Measurements from ENCODE around the gene EIF4ENIF1. TPM values are rescaled to one million over a fixed set of nuclear protein-coding genes. Genes with fewer than 3 reads are reported as not detected.
A peak's percentile ranks its signal among the peaks of the same experiment; 100 is the strongest.

The EIF4ENIF1 gene
- total RNA-seq, 6 experiments from 2014 or later = 4.2 to 11.9 (median 8.3) TPM

DNA sequence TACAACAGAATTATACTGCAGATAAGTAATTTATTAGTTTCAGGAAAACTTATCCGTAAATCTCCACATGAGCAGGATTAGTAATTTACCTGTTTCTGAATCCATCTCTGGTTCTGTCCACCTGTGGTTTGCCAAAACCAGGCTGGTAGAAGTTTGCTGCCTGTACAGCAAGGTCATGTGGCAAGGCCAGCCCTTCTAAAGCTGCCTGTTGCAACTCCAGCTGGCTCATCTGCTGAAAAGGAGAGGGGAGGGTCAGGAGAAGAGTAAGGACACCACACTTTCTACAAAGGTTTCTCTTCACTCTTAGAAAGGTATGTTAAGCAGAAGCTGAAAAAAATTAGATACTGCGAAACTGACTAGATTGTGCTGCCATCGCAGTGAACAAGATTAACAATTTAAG, 42.3 kb downstream of the EIF4ENIF1 start:
- TF ChIP-seq POLR2A (IDR thresholded peaks at IDR 0.05) = no peak
- TF ChIP-seq, protein P1, sequence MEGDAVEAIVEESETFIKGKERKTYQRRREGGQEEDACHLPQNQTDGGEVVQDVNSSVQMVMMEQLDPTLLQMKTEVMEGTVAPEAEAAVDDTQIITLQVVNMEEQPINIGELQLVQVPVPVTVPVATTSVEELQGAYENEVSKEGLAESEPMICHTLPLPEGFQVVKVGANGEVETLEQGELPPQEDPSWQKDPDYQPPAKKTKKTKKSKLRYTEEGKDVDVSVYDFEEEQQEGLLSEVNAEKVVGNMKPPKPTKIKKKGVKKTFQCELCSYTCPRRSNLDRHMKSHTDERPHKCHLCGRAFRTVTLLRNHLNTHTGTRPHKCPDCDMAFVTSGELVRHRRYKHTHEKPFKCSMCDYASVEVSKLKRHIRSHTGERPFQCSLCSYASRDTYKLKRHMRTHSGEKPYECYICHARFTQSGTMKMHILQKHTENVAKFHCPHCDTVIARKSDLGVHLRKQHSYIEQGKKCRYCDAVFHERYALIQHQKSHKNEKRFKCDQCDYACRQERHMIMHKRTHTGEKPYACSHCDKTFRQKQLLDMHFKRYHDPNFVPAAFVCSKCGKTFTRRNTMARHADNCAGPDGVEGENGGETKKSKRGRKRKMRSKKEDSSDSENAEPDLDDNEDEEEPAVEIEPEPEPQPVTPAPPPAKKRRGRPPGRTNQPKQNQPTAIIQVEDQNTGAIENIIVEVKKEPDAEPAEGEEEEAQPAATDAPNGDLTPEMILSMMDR (IDR thresholded peaks at IDR 0.05) = no peak
- H3K27me3 ChIP-seq = no peaks in the 10 kb centered on the region
- 94% methylated on average over 3 of the region's 3 CpGs for WGBS (ENCODE audit: insufficient coverage, low coverage, low lambda C conversion rate, missing lambda C conversion rate)
- no peak overlapping the region for H3K27ac ChIP-seq
- intact Hi-C loops (cut with DNase I) = no loop called here
- peaks cover 0 to 8% (median 0%) of the 10 kb centered on the region in 4 donors for H3K4me1 ChIP-seq
- no peaks in the 10 kb centered on the region for H3K9me3 ChIP-seq
- peaks cover 0 to 33% (median 0%) of the 10 kb centered on the region in 4 donors for H3K36me3 ChIP-seq
- no peak for DNase-seq
- H3K4me3 ChIP-seq = no peak overlapping the region
- ATAC-seq = peak; percentile 33 to 89 (median 52)

DNA sequence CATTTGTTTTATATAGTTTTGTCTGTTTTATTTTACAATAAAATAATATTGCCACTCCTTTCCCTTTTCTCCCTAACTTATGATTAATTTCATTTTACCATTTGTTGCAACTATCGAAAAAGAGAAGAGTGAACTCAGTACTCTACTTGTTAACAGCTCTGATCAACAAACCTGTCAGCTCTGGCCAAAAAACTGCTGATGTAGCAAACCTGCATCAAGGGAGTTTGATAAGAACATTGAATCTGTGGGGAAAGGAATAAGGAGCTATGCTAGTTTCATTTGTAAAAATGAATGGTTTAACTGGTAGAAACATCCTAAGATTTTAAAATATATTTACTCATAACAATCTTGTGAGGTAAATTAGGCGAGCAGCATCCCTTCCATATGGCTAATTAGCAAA, 42.9 kb downstream of the EIF4ENIF1 start:
- no peaks in the 10 kb centered on the region for H3K27me3 ChIP-seq
- no peaks in the 10 kb centered on the region for H3K9me3 ChIP-seq
- DNase-seq (no peak), ATAC-seq (peak in 1 of 4 donors; percentile 70)
- TF ChIP-seq, protein P1 (IDR thresholded peaks at IDR 0.05) = no peak
- TF ChIP-seq POLR2A (IDR thresholded peaks at IDR 0.05) = no peak
- H3K4me3 ChIP-seq = no peak overlapping the region
- no peak overlapping the region for H3K27ac ChIP-seq
- H3K36me3 ChIP-seq = peaks cover 0 to 39% (median 0%) of the 10 kb centered on the region in 4 donors
- intact Hi-C loops (cut with DNase I) = no loop called here
- H3K4me1 ChIP-seq = peaks cover 0 to 8% (median 0%) of the 10 kb centered on the region in 4 donors
- 65% methylated on average over 2 of the region's 2 CpGs for WGBS (ENCODE audit: insufficient coverage, low coverage, low lambda C conversion rate, missing lambda C conversion rate)

DNA sequence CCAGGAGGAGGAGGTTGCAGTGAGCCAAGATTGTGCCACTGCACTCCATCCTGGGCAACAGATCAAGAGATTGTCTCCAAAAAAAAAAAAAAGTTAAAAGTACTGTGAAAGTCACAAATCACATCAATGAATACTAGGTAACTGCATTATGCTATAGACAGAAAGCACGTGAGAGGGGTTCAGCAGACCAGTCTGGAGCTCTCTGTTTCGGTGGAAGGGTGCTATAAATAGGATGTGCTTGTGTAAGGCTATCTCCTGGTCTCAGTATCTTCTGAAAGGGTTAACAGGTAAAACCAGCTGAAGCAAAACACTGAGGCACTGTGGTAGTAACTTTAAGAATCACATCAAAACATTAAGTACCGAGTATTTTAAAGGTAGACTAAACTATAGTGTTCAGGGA, 43.4 kb downstream of the EIF4ENIF1 start:
- 75% methylated on average over 3 of the region's 3 CpGs for WGBS (ENCODE audit: insufficient coverage, low coverage, low lambda C conversion rate, missing lambda C conversion rate)
- Histone ChIP-seq H3K36me3 (peaks cover 0 to 44% (median 0%) of the 10 kb centered on the region in 4 donors), H3K4me3 (no peak overlapping the region), H3K27me3 (no peaks in the 10 kb centered on the region), H3K4me1 (peaks cover 0 to 8% (median 0%) of the 10 kb centered on the region in 4 donors), H3K9me3 (no peaks in the 10 kb centered on the region), H3K27ac (no peak overlapping the region)
- intact Hi-C loops (cut with DNase I) = no loop called here
- no peak for DNase-seq
- no peak for TF ChIP-seq POLR2A (IDR thresholded peaks at IDR 0.05)
- TF ChIP-seq, protein P1 (IDR thresholded peaks at IDR 0.05) = no peak
- no peak for ATAC-seq

DNA sequence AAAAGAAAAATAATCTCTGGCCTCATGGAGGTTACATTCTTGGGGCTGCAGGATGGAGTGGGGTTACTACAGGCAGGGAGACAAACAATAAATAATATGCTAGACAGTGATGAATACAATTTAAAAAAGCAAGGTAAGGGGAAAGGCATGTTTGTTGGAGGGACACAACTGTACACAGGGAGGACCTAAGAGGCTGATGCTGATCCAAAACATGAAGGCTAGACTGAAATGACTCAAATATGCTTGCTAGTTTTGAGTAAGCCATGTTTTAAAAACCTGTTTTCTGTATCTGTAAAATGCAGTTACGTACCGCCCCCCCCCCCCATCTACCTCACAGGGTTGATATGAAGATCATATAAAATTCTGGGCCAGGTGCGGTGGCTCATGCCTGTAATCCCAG, 44.0 kb downstream of the EIF4ENIF1 start:
- intact Hi-C loops (cut with DNase I) = no loop called here
- peaks cover 0 to 49% (median under 1%) of the 10 kb centered on the region in 4 donors for H3K36me3 ChIP-seq
- H3K9me3 ChIP-seq = no peaks in the 10 kb centered on the region
- no peak overlapping the region for H3K27ac ChIP-seq
- DNase-seq = no peak
- no CpG with 5 or more reads among the region's 3 CpGs for WGBS (ENCODE audit: insufficient coverage, low coverage, low lambda C conversion rate, missing lambda C conversion rate)
- TF ChIP-seq, protein P1 (IDR thresholded peaks at IDR 0.05) = no peak
- no peak for TF ChIP-seq POLR2A (IDR thresholded peaks at IDR 0.05)
- H3K4me1 ChIP-seq = peaks cover 0 to 8% (median 0%) of the 10 kb centered on the region in 4 donors
- H3K4me3 ChIP-seq = no peak overlapping the region
- no peak for ATAC-seq
- H3K27me3 ChIP-seq = no peaks in the 10 kb centered on the region

DNA sequence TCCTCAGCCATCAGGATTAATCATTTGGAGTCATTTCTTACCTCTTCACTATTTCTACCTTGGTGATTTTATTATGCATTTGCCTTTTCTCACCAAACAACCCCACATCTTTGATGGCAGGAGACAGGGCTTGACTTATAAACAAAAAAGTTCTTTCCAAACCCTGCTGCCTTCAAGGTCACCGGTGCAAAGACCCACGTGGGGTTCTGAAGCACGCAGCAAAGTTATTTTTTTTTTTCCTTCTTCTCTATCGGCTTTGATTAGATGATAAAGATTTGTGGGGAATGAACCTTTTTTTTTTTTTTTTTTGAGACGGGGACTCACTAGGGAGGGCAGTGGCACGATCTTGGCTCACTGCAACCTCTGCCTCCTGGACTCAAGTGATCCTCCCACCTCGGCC, 46.1 kb downstream of the EIF4ENIF1 start:
- Histone ChIP-seq H3K9me3 (no peaks in the 10 kb centered on the region), H3K27ac (no peak overlapping the region), H3K4me3 (no peak overlapping the region), H3K36me3 (peaks cover 0 to 70% (median 9%) of the 10 kb centered on the region in 4 donors), H3K4me1 (peaks cover 0 to 8% (median 0%) of the 10 kb centered on the region in 4 donors), H3K27me3 (no peaks in the 10 kb centered on the region)
- TF ChIP-seq, protein P1 (IDR thresholded peaks at IDR 0.05) = no peak
- TF ChIP-seq POLR2A (IDR thresholded peaks at IDR 0.05) = no peak
- DNase-seq = no peak
- 76% methylated on average over 5 of the region's 7 CpGs for WGBS (ENCODE audit: insufficient coverage, low coverage, low lambda C conversion rate, missing lambda C conversion rate)
- intact Hi-C loops (cut with DNase I) = no loop called here
- no peak for ATAC-seq

All from right lobe of liver (tissue), 6 donors.